H9 (cell line): ENCODE data around the gene C2CD2. TPM values are rescaled to one million over a fixed set of nuclear protein-coding genes. Genes with fewer than 3 reads are reported as not detected.

Experiments
- DNase-seq: peaks from one replicate; pipeline ENCODE4 v3.0.0-alpha.2; 2017
- H2AFZ ChIP-seq: one replicate; pipeline ENCODE4 v1.6.1; 2013; ENCODE audit warnings: mild to moderate bottlenecking, low read length, control low read depth, moderate library complexity
- H2AK5ac ChIP-seq: 2 replicates; pipeline ENCODE4 v1.6.1; 2013; ENCODE audit warnings: low read length, control low read depth, mixed read lengths; ENCODE audit not compliant: insufficient read length
- H2BK120ac ChIP-seq: one replicate; pipeline ENCODE4 v1.6.1; 2013; ENCODE audit warnings: low read depth, mild to moderate bottlenecking, low read length, control low read depth, inconsistent platforms; ENCODE audit not compliant: poor library complexity, severe bottlenecking
- H2BK12ac ChIP-seq: 2 replicates; pipeline ENCODE4 v1.6.1; 2013; ENCODE audit warnings: low read length, control low read depth, mixed read lengths, low read depth; ENCODE audit not compliant: insufficient read length
- H2BK15ac ChIP-seq: 2 replicates; pipeline ENCODE4 v1.6.1; 2013; ENCODE audit warnings: low read depth, low read length, control low read depth
- H2BK20ac ChIP-seq: one replicate; pipeline ENCODE4 v1.6.1; 2013; ENCODE audit warnings: low read depth, mild to moderate bottlenecking, low read length, control low read depth, inconsistent platforms; ENCODE audit not compliant: poor library complexity, severe bottlenecking
- H2BK5ac ChIP-seq: 2 replicates; pipeline ENCODE4 v1.6.1; 2013; ENCODE audit warnings: low read length, control low read depth, mixed read lengths; ENCODE audit not compliant: insufficient read length
- H3K14ac ChIP-seq: 2 replicates; pipeline ENCODE4 v1.6.1; 2013; ENCODE audit warnings: low read length, control low read depth; ENCODE audit not compliant: insufficient read depth
- H3K18ac ChIP-seq: 2 replicates; pipeline ENCODE4 v1.6.1; 2013; ENCODE audit warnings: low read depth, mild to moderate bottlenecking, mixed read lengths, low read length, control low read depth; ENCODE audit not compliant: insufficient read length
- H3K23ac ChIP-seq: 2 replicates; pipeline ENCODE4 v1.6.1; 2013; ENCODE audit warnings: low read length, control low read depth, mixed read lengths, low read depth; ENCODE audit not compliant: insufficient read length
- H3K23me2 ChIP-seq: 2 replicates; pipeline ENCODE4 v1.6.1; 2013; ENCODE audit warnings: low read depth, mild to moderate bottlenecking, mixed read lengths, low read length, control low read depth; ENCODE audit not compliant: insufficient read length, poor library complexity, severe bottlenecking
- H3K27ac ChIP-seq: 2 replicates; pipeline ENCODE4 v1.5.1; 2013; ENCODE audit warnings: low read length, control low read depth, mixed read lengths, low read depth; ENCODE audit not compliant: insufficient read length
- H3K27me3 ChIP-seq: 2 replicates; pipeline ENCODE4 v1.6.1; 2013; ENCODE audit warnings: low read length, control low read depth, inconsistent platforms; ENCODE audit not compliant: insufficient read depth
- H3K4ac ChIP-seq: 2 replicates; pipeline ENCODE4 v1.6.1; 2013; ENCODE audit warnings: low read depth, mild to moderate bottlenecking, control low read depth, inconsistent platforms, low read length, moderate library complexity
- H3K4me1 ChIP-seq: 2 replicates; pipeline ENCODE4 v1.6.1; 2013; ENCODE audit warnings: low read length, control low read depth, inconsistent platforms; ENCODE audit not compliant: insufficient read depth
- H3K4me2 ChIP-seq: 2 replicates; pipeline ENCODE4 v1.6.1; 2013; ENCODE audit warnings: low read length, control low read depth, mixed read lengths; ENCODE audit not compliant: insufficient read length, insufficient read depth
- H3K56ac ChIP-seq: 2 replicates; pipeline ENCODE4 v1.6.1; 2013; ENCODE audit warnings: low read depth, mild to moderate bottlenecking, mixed read lengths, low read length, control low read depth; ENCODE audit not compliant: insufficient read length
- H3K79me1 ChIP-seq: 2 replicates; pipeline ENCODE4 v1.6.1; 2013; ENCODE audit warnings: low read depth, mild to moderate bottlenecking, moderate library complexity, low read length, control low read depth, inconsistent platforms; ENCODE audit not compliant: insufficient read depth, poor library complexity, severe bottlenecking
- H3K79me2 ChIP-seq: 2 replicates; pipeline ENCODE4 v1.6.1; 2013; ENCODE audit warnings: low read length, control low read depth, inconsistent platforms; ENCODE audit not compliant: insufficient read depth
- H3K9ac ChIP-seq: 2 replicates; pipeline ENCODE4 v1.6.1; 2013; ENCODE audit warnings: low read length, control low read depth, mixed read lengths; ENCODE audit not compliant: insufficient read length; ENCODE audit errors: extremely low read depth
- H3K9me3 ChIP-seq: one replicate; pipeline ENCODE4 v1.6.1; 2013; ENCODE audit warnings: low read depth, low read length, inconsistent platforms; ENCODE audit not compliant: control insufficient read depth
- H3T11ph ChIP-seq: one replicate; pipeline ENCODE4 v1.6.1; 2013; ENCODE audit warnings: mild to moderate bottlenecking, low read length, control low read depth, inconsistent platforms
- H4K20me1 ChIP-seq: one replicate; pipeline ENCODE4 v1.6.1; 2013; ENCODE audit not compliant: control insufficient read depth, insufficient read length, insufficient read depth
- H4K5ac ChIP-seq: 2 replicates; pipeline ENCODE4 v1.6.1; 2013; ENCODE audit warnings: low read depth, mild to moderate bottlenecking, mixed read lengths, low read length, control low read depth; ENCODE audit not compliant: insufficient read length
- H4K8ac ChIP-seq: replicated peaks from 2 replicates; pipeline ENCODE4 v1.6.1; 2013; ENCODE audit warnings: low read length, control low read depth, mixed read lengths, low read depth; ENCODE audit not compliant: insufficient read length
- H4K91ac ChIP-seq: 2 replicates; pipeline ENCODE4 v1.6.1; 2013; ENCODE audit warnings: low read depth, mild to moderate bottlenecking, moderate library complexity, mixed read lengths, low read length, control low read depth; ENCODE audit not compliant: insufficient read length
- H3K27ac Mint-ChIP-seq, 3 experiments: 2 replicates in 2 of 3; 3 replicates in 1 of 3; pipeline ENCODE4 v1.8.0; 2020 to 2021; ENCODE audit warnings: mixed read lengths in 3 of 3, mild to moderate bottlenecking in 1 of 3, moderate library complexity in 1 of 3
- H3K27me3 Mint-ChIP-seq: 2 replicates; pipeline ENCODE4 v1.8.0; 2021; ENCODE audit warnings: low read depth, mild to moderate bottlenecking, moderate library complexity, mixed read lengths
- H3K36me3 Mint-ChIP-seq, 3 experiments: 2 replicates in 2 of 3; 3 replicates in 1 of 3; pipeline ENCODE4 v1.8.0; 2020 to 2021; ENCODE audit warnings: low read depth in 3 of 3, mixed read lengths in 3 of 3; ENCODE audit not compliant: insufficient read depth in 1 of 3
- H3K4me1 Mint-ChIP-seq, 2 experiments: 2 replicates each; pipeline ENCODE4 v1.8.0; 2020; ENCODE audit warnings: mixed read lengths in 2 of 2
- H3K4me3 Mint-ChIP-seq, 2 experiments: 2 replicates in 1 of 2; 3 replicates in 1 of 2; pipeline ENCODE4 v1.8.0; 2020 to 2021; ENCODE audit warnings: mild to moderate bottlenecking in 2 of 2, mixed read lengths in 2 of 2, moderate library complexity in 1 of 2
- H3K9me3 Mint-ChIP-seq, 2 experiments: 2 replicates in 1 of 2; 3 replicates in 1 of 2; pipeline ENCODE4 v1.8.0; 2020; ENCODE audit warnings: mild to moderate bottlenecking in 2 of 2, mixed read lengths in 2 of 2, moderate library complexity in 1 of 2
- CTCF ChIP-seq: fragments of 200-600 bp; sonication (generic); conservative IDR thresholded peaks from 3 replicates; pipeline ENCODE4 v1.8.0; 2021; ENCODE audit warnings: antibody characterized with exemption, mild to moderate bottlenecking
- WGBS: extraction: QIAGEN DNeasy Blood & Tissue Kit; methylation state at CpG from one replicate; pipeline ENCODE4 v1.1.7; 2013; ENCODE audit warnings: missing lambda C conversion rate, low lambda C conversion rate, mixed read lengths; ENCODE audit not compliant: insufficient read length; ENCODE audit errors: extremely low coverage; 5-methylcytosine and 5-hydroxymethylcytosine counted together
- total RNA-seq: library from RNA; stranded (reverse); gene quantifications from 2 replicates; pipeline ENCODE4 v1.2.1, GENCODE V29; 2021

The C2CD2 gene
- total RNA-seq, 1 experiment from 2014 or later = 14.6 TPM

DNA sequence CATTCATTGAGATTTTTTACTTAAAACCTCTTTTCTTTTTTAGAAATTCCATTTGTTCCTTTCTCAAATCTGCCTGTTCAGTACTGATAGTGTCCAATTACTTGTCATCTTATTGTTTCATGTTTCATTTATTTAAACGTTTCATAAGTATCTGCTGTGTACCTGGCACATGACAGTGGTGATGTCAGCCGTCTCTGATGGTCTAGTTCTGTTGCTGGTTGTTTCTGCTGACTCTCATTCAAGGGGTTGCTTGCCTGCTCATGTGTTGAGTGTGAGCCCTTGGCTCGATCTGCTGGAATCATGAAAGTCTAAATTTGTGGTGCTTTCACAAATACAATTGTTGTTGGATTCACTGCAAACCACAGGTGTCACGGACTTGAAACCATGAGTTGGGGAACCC lies 25.5 kb upstream of the C2CD2 start:
- Histone ChIP-seq H3K14ac (no peak overlapping the region), H4K20me1 (no peaks in the 10 kb centered on the region), H2AK5ac (no peak overlapping the region), H3K79me1 (no peaks in the 10 kb centered on the region), H3K79me2 (no peaks in the 10 kb centered on the region), H3K56ac (no peak overlapping the region), H3K27ac (no peak overlapping the region), H3K4me1 (no peaks in the 10 kb centered on the region), H3K27me3 (no peaks in the 10 kb centered on the region), H3K9me3 (peaks cover 4% of the 10 kb centered on the region), H3K18ac (no peak overlapping the region), H3K4me2 (no peak overlapping the region), H3K4ac (no peak overlapping the region), H2BK120ac (no peak overlapping the region), H4K91ac (no peak overlapping the region), H4K5ac (no peak overlapping the region), H3K23ac (no peak overlapping the region), H3K23me2 (no peaks in the 10 kb centered on the region), H2BK20ac (no peak overlapping the region), H4K8ac (no peak overlapping the region), H2BK15ac (no peak overlapping the region), H2BK12ac (no peak overlapping the region), H2AFZ (no peak overlapping the region), H3K9ac (no peak overlapping the region), H3T11ph (no peak overlapping the region), H2BK5ac (no peak overlapping the region)
- H3K27me3 Mint-ChIP-seq = peaks cover 8% of the 10 kb centered on the region
- no CpG with 5 or more reads among the region's 4 CpGs for WGBS
- no peak overlapping the region for H3K4me3 Mint-ChIP-seq
- TF ChIP-seq CTCF = no peak
- DNase-seq = no peak
- H3K4me1 Mint-ChIP-seq = peaks cover under 1 to 3% of the 10 kb centered on the region in 2 experiments; a peak in 2 of 4 replicates
- H3K36me3 Mint-ChIP-seq = peaks cover 0 to 10% (median 9%) of the 10 kb centered on the region in 3 experiments; a peak in 5 of 7 replicates
- no peak overlapping the region for H3K27ac Mint-ChIP-seq
- peaks cover 11 to 14% of the 10 kb centered on the region in 2 experiments for H3K9me3 Mint-ChIP-seq
